Endothelial cell of umbilical vein (primary cell): ENCODE results near the gene HIRA.

Experiments
- CTCF ChIP-seq, 2 donors: IDR thresholded peaks; 1 replicate in 1 of 2; 2 replicates in 1 of 2; pipeline ENCODE4 v1.5.1; 2011; ENCODE audit warnings: low read length in 2 of 2, mild to moderate bottlenecking in 2 of 2, moderate library complexity in 2 of 2, control low read depth in 1 of 2, inconsistent platforms in 1 of 2, low read depth in 1 of 2; ENCODE audit not compliant: insufficient read depth in 1 of 2; ENCODE audit errors: extremely low read depth in 1 of 2
- EZH2 ChIP-seq: IDR thresholded peaks from 2 replicates; pipeline ENCODE4 v1.6.1; 2012; ENCODE audit warnings: borderline replicate concordance, low read depth, mild to moderate bottlenecking, moderate library complexity, low read length, inconsistent platforms; ENCODE audit not compliant: severe bottlenecking
- GATA2 ChIP-seq: IDR thresholded peaks from 2 replicates; pipeline ENCODE4 v1.7.0; 2011; ENCODE audit warnings: low read depth, mild to moderate bottlenecking, moderate library complexity, mixed read lengths, low read length; ENCODE audit not compliant: insufficient read length, insufficient read depth
- POLR2A ChIP-seq: IDR thresholded peaks from 2 replicates; pipeline ENCODE4 v1.6.1; 2012; ENCODE audit warnings: low read depth, mild to moderate bottlenecking, control low read depth, low read length
- POLR2AphosphoS5 ChIP-seq: IDR thresholded peaks from 2 replicates; pipeline ENCODE4 v1.6.1; 2012; ENCODE audit warnings: low read depth, mild to moderate bottlenecking, control low read depth, low read length, moderate library complexity; ENCODE audit not compliant: insufficient read depth

GRCh38 chr22:19287889-19288288 is 143.6 kb downstream of the HIRA start:
- TF ChIP-seq POLR2A (no peak), CTCF (IDR thresholded peaks at IDR 0.05; ENCODE audit: extremely low read depth in 1 of 2, insufficient read depth in 1 of 2, low read depth in 1 of 2, low read length in 2 of 2) (no peak), POLR2AphosphoS5 (no peak), EZH2 (no peak), GATA2 (no peak)
